Measurements from ENCODE around the gene KCTD4. TPM values are rescaled to one million over a fixed set of nuclear protein-coding genes. Genes with fewer than 3 reads are reported as not detected.

The KCTD4 gene
- total RNA-seq, 1 donor from 2014 or later, result not detected

GRCh38 chr13:45174478-45174877 is 26.4 kb downstream of the KCTD4 start:
- H3K27ac Mint-ChIP-seq (ENCODE audit: unreplicated experiment), result no peak overlapping the region
- DNase-seq, result no peak
- H3K36me3 Mint-ChIP-seq (ENCODE audit: unreplicated experiment), result peaks cover 4% of the 10 kb centered on the region
- H3K4me3 Mint-ChIP-seq (ENCODE audit: unreplicated experiment), result no peak overlapping the region
- no peaks in the 10 kb centered on the region for H3K4me1 Mint-ChIP-seq (ENCODE audit: low read depth, unreplicated experiment)
- TF ChIP-seq CTCF (IDR thresholded peaks at IDR 0.05; ENCODE audit: partially characterized antibody, unreplicated experiment), result no peak
- no peaks in the 10 kb centered on the region for H3K27me3 Mint-ChIP-seq (ENCODE audit: unreplicated experiment)
- no peaks in the 10 kb centered on the region for H3K9me3 Mint-ChIP-seq (ENCODE audit: unreplicated experiment)

- H3K27ac Mint-ChIP-seq (ENCODE audit: unreplicated experiment), result no peak overlapping the region
- H3K9me3 Mint-ChIP-seq (ENCODE audit: unreplicated experiment), result no peaks in the 10 kb centered on the region
- H3K4me3 Mint-ChIP-seq (ENCODE audit: unreplicated experiment), result no peak overlapping the region
- no peak for TF ChIP-seq CTCF (IDR thresholded peaks at IDR 0.05; ENCODE audit: partially characterized antibody, unreplicated experiment)
- no peak for DNase-seq
- H3K4me1 Mint-ChIP-seq (ENCODE audit: low read depth, unreplicated experiment), result no peaks in the 10 kb centered on the region
- no peaks in the 10 kb centered on the region for H3K27me3 Mint-ChIP-seq (ENCODE audit: unreplicated experiment)
- peaks cover 4% of the 10 kb centered on the region for H3K36me3 Mint-ChIP-seq (ENCODE audit: unreplicated experiment)
These were observed 32.3 kb downstream of the KCTD4 start for GRCh38 chr13:45168555-45168930.

DNA sequence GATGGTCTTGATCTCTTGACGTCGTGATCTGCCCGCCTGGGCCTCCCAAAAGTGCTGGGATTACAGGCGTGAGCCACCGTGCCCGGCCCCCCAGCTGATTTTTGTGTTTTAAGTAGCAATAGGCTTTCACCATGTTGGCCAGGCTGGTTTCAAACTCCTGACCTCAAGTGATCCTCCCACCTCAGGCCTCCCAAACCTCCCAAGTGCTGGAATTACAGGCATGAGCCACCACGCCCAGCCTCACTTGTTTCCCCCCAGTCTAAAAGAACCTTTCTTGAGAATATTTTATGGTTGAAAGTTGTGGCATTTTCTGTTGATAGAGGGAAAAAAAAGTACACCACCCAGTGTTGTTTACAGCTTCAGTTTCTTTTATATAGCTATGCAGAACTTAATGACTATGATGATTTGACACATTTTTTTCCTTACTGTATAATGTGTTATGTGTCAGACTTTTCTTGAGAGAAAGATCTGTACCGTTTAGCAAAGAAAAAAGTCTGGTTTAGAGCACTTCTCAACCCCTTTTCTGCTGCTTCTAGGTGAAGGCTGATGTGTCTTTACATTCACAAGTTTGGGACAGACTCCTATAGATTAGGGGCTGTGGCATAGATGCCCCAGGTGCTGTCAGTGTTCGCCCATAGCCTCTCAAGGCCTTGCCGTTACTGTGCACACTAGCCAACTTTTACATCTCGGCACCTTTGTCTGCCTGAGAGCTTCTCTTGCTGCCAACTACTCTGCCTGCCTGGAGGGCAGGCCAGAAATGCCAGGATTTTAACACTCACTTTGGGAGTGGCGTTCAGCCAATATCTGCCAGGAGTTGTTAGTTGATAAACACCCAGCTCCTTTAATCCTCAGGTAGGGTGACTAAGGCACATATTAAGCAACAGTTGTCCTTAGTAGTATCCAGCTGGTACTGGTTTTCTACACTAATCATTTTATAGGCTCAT is 33.0 kb downstream of the KCTD4 start:
- no peaks in the 10 kb centered on the region for H3K4me1 Mint-ChIP-seq (ENCODE audit: low read depth, unreplicated experiment)
- no peak for DNase-seq
- H3K27ac Mint-ChIP-seq (ENCODE audit: unreplicated experiment), result no peak overlapping the region
- H3K27me3 Mint-ChIP-seq (ENCODE audit: unreplicated experiment), result no peaks in the 10 kb centered on the region
- H3K36me3 Mint-ChIP-seq (ENCODE audit: unreplicated experiment), result peaks cover 4% of the 10 kb centered on the region
- no peaks in the 10 kb centered on the region for H3K9me3 Mint-ChIP-seq (ENCODE audit: unreplicated experiment)
- H3K4me3 Mint-ChIP-seq (ENCODE audit: unreplicated experiment), result no peak overlapping the region
- TF ChIP-seq CTCF (IDR thresholded peaks at IDR 0.05; ENCODE audit: partially characterized antibody, unreplicated experiment), result no peak

DNA sequence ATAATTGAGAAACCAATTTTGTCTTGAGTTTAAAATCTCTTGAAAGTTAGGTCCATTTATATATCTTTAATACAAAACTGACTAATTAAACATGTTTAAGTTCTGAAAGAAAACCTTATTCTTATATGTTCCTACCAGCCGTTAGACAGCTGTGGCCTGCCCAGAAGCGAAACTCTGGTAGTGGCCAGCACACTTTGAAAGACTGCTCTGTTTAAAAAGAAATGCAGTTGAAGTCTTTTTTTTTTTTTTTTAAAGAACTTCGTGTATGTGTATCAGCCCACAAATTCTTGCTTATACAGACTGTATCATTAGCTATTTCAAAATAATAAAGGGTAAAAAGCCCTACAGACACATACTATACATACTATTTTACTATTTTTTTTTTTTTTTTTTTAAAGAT is 34.0 kb downstream of the KCTD4 start:
- Mint-ChIP-seq H3K27me3 (ENCODE audit: unreplicated experiment) (no peaks in the 10 kb centered on the region), H3K9me3 (ENCODE audit: unreplicated experiment) (no peaks in the 10 kb centered on the region), H3K36me3 (ENCODE audit: unreplicated experiment) (peaks cover 4% of the 10 kb centered on the region), H3K4me3 (ENCODE audit: unreplicated experiment) (no peak overlapping the region), H3K4me1 (ENCODE audit: low read depth, unreplicated experiment) (no peaks in the 10 kb centered on the region), H3K27ac (ENCODE audit: unreplicated experiment) (no peak overlapping the region)
- TF ChIP-seq CTCF (IDR thresholded peaks at IDR 0.05; ENCODE audit: partially characterized antibody, unreplicated experiment), result no peak
- DNase-seq, result no peak

DNA sequence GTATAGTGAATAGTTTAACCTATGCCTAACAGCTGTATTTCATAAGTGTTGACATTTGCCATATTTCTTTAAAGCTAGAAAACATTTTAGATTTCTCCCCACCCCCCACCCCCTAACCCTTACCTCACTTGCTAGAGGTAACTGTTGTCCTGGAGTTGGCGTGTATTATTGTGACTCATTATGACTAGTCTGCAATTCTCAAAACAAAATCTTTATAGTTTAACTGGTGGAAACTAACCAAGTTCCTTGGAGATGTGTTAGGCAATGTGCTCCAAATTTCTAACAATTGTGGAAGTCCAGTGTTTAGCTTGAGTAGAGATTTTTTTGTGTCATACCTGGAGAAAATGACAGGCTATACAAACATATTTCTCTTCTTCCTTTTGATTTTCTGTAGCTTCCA is 38.0 kb downstream of the KCTD4 start:
- DNase-seq, result no peak
- no peak overlapping the region for H3K4me3 Mint-ChIP-seq (ENCODE audit: unreplicated experiment)
- H3K36me3 Mint-ChIP-seq (ENCODE audit: unreplicated experiment), result no peaks in the 10 kb centered on the region
- H3K27ac Mint-ChIP-seq (ENCODE audit: unreplicated experiment), result no peak overlapping the region
- no peaks in the 10 kb centered on the region for H3K4me1 Mint-ChIP-seq (ENCODE audit: low read depth, unreplicated experiment)
- H3K27me3 Mint-ChIP-seq (ENCODE audit: unreplicated experiment), result no peaks in the 10 kb centered on the region
- no peaks in the 10 kb centered on the region for H3K9me3 Mint-ChIP-seq (ENCODE audit: unreplicated experiment)
- no peak for TF ChIP-seq CTCF (IDR thresholded peaks at IDR 0.05; ENCODE audit: partially characterized antibody, unreplicated experiment)
